8988T (cell line): ENCODE measurements around the gene GNB5.

ENCODE experiments used
- DNase-seq: peaks from one replicate; pipeline ENCODE4 v3.0.0; 2011

GNB5 gene

DNA sequence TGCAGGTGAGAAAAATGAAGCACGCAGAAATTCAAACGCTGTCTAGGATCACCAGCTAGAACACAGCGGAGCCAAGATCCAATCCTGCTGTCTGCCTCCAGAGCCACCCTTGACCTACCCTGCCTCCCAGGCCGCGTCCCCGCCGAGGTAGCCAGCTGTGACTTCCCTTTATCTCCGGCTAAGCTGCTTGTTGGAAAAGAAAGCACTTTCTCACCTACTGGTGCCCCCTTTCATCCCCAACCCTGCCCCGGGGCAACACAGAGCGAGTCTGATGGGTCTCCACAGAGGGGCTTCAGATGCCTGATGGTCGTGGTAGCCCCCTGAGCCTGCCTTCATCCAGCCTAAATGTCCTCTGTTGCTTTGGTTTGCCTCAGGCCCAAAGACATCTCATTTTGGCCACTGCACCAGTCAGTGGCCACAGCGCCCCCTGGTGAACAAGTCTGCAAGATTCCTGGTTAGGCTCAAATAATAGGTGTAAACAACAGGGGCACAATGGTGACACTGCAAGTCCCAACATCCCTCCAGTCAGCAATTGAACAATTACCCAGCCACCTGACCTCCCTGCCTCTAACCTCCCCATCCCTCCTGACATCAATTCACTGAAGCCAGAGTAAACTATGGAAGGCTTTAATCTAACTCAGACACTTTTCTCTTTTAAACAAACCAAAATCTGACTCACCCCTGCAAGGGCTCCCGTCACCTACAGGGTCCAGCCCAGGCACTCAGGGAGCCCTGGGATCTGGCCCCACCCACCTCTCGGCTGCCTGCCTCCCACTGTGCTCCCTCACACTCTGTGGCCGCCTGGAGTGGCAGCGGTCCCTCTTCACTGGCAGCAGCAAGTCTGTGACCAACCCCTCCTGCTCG, 51.4 kb downstream of the GNB5 start:
- peak; percentile 66 for DNase-seq

DNA sequence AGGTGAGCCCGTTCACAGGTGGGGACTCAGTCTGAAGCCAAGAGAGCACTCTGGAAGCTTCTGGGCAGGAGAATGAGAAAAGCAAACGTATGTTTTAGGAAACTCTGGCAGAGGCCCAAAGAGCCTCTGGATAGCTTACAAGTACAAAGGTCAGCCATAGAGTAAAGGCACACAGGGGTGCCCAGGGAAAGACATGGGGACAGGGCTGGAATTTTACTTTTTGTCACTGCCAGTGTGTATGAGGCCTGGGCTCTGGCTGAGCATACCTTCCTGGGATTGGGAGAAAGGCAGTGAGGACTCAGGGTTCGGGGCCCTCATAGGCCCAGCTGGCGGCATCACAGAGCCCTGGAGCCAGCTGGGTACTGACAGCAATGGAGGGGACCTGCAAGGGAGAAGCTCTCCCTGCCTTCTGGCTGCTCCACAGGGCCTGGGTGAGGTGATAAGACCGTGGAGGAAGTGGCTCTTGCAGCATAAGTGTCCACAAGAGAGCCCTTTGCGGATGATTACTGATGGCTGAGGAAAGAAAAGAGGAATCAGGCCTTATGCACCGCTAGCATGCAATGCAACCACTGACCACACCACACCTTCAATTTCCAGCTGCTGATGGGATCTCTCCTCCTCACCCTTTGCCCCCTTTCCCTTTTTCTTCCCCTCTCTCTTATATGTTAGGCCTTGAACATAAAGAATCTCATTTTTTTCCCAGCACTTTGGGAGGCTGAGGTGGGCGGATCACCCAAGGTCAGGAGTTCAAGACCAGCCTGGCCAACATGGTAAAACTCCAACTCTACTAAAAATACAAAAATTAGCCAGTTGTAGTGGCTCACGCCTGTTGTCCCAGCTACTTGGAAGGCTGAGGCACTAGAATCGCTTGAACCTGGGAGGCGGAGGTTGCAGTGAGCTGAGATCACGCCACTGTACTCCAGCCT, 53.5 kb downstream of the GNB5 start:
- no peak for DNase-seq

- no peak for DNase-seq
Measured at GRCh38 chr15:52136442-52136980, 54.7 kb downstream of the GNB5 start.

DNA sequence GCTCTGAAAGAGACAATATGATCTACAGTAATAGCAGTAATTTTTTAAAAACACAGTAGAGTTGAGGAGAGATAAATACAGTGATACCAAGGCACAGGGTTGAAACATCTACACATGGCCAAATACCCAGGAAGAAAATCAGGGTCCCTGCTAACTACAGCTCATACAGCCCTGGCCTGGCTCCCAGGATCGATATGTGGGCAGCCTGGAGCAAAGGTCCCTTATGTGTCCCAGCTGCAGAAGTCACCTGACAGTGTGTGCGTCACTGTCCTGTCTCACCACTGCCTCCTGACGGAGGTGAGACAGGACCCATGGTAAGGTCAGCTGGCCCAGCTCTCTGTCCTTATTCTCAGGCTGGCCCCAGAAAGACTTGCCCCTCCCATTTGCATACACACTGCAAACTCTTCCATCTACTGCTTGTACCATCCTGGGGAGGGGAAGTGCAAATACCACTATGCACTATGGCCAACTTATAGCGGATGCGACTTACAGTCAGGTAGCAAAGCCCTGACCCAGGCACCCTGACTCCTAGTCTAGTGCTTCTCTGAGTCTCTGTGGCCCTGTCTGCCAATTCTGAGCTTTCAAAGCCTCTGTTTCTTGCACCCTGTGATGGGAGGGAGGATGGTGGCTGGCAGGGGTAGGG, 56.6 kb downstream of the GNB5 start:
- no peak for DNase-seq

GRCh38 chr15:52133510-52134220, 57.5 kb downstream of the GNB5 start:
- no peak for DNase-seq

DNA sequence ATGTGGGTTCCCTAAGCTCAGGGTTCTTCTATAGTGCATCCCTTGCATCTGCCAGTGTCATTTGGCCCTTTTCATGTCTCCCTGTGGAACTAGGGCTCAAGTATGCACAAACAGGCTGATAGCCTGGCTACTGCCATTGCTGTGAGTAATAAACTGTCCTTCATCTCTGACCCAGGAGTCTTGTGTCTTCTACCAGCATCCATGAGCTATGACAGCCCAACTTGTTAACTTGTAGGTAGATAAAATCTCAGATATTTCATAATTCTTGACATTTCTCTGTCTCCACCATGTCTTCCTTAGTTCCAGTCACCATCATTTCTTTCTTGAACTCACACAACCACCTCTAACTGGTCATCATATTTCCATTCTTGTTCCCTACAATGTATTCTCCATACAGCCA, 59.1 kb downstream of the GNB5 start:
- no peak for DNase-seq

- DNase-seq: no peak
Measured at GRCh38 chr15:52128568-52128967, 62.6 kb downstream of the GNB5 start.

- DNase-seq: no peak
Measured at GRCh38 chr15:52124270-52124880, 66.8 kb downstream of the GNB5 start.

- no peak for DNase-seq
Measured at GRCh38 chr15:52121896-52122295, 69.3 kb downstream of the GNB5 start.

DNA sequence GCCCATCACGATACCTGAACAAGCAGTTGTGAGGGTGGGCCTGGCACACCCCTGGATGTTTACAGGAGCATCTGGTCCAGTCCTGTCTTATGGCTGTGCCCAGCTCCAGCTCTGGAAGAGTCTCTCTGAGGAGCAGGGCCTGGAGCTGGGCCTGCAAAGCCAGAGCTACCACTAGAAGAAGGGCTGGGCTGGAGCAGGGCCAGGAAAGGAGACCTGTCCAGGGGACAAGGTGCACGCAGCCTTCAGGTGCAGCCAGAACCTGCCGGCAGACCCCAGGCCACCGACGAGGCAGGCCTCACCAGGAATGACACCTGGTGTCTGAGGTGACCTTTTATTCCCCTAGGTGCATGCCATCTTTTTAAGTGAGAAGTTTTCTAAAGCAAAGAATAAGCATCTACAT, 70.2 kb downstream of the GNB5 start:
- no peak for DNase-seq

- no peak for DNase-seq
Measured at GRCh38 chr15:52120488-52120887, 70.7 kb downstream of the GNB5 start.

DNA sequence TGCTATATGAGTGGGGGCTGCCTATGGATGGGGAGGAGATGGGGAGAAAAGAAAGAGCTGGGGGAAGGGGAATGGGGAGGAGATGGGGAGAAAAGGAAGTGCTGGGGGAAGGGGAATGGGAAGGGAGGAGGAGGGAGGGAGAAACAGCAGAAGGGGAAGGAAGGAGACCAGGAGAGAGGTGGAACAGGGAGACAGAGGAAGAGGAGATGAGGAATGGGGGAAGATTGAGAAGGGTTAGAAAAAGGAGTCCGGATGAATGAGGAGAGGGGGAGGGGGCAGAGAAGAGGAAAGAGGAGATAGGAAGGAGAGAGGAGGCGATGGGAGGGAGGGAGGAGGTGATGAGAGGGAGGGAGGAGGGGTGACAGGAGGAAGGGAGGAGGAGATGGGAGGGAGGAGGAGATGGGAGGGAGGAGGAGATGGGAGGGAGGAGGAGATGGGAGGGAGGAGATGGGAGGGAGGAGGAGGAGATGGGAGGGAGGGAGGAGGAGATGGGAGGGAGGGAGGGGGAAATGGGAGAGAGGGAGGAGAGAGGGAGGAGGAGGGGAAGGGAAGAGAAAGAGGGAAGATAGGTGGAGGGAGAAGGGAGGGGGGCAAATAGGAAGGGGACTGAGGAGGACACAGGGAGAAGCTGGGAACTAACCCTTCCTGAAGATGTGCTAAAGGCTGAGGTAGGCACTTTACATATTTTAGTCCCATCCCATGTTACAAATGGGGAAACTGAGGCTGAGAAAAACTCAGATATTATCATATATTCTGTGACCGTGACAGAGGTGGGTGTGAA, 72.0 kb downstream of the GNB5 start:
- DNase-seq: no peak

GRCh38 chr15:52117549-52117948, 73.6 kb downstream of the GNB5 start:
- no peak for DNase-seq

DNA sequence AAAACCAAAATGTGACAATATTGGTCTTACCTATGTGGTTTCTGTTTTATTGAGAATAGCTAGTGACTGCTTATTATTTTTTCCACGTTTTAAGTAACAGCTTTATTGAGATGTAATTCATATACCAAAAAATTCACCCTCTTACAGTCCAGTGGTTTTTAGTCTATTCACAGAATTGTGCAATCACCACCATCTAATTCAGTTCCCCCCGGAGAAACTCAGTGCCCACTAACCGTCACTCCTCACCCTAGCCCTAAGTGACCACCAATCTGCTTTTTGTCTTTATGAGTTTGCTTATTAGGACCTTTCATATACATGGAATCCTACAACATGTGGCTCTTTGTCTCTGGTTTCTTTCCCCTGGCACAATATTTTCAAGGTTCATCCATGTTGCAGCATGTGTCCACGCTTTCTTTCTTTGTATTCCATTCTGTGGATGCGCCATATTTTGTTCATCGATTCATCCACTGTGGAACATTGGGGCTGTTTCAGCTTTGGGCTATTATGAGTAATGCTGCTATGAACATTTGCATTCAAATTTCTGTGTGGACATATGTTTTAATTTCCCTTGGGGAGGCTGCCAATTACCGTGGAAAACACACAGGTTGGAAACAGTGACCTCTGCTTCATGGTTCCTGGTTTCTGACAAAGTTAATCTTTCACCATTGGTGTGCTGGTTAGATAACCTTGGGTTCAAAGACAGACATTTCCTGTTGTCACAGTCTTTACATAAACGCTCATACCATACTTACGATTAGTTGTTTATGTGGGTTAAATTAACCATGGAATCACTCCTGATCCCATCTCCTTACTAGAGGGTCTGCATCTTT, 75.4 kb downstream of the GNB5 start:
- no peak for DNase-seq

DNA sequence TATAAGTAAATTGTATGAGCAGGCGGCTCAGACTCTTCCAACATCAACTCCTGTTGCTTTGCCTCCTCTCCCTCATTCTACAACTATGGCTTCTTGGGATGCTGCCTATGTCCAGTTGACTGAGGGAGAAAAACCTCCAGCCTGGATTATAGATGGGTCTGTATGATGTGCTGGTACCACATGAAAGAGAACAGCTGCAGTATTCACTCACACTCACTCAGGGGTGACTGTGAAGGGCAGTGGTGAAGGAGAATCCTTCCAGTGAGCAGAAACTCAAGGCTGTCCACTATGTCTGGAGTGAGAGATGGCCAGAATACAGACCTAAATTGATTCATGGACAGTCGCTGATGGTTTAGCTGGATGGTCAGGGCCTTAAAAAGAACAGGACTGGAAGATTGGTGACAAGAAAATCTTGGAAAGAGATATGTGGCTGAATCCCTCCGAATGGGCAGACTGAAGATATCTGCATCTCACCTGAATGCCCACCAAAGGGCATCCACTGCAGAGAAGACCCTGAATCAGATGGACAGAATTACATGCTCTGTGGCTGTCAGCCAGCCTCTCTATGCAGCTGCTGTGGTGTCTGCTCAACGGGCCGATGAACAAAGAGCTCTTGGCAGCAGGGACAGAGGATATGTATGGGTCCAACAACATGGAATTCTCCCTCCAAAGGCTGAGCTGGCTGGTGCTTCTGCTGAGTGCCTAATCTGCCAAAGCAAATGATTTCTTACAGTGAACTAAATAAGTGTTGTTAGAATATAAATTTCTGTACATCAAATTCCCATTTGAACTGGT, 76.7 kb downstream of the GNB5 start:
- no peak for DNase-seq

GRCh38 chr15:52113708-52114107, 77.5 kb downstream of the GNB5 start:
- DNase-seq: no peak

DNA sequence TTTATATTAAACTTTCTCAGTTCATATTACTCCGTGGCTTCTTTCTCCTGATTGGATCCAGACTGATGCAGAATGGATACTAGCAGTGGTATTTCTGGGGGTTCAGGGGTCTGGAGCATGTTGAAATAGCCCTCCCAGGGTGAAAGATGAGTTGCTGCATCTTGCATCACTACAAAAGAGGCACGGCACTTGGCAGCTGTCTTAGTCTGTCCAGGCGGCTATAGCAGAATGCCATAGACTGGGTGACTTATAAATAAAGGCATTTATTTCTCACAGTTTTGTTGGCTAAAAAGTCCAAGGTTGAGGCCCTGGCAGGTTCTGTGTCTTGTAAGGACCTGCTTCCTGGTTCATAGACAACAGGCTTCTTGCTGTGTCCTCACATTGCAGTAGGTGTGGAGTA, 78.0 kb downstream of the GNB5 start:
- no peak for DNase-seq

DNA sequence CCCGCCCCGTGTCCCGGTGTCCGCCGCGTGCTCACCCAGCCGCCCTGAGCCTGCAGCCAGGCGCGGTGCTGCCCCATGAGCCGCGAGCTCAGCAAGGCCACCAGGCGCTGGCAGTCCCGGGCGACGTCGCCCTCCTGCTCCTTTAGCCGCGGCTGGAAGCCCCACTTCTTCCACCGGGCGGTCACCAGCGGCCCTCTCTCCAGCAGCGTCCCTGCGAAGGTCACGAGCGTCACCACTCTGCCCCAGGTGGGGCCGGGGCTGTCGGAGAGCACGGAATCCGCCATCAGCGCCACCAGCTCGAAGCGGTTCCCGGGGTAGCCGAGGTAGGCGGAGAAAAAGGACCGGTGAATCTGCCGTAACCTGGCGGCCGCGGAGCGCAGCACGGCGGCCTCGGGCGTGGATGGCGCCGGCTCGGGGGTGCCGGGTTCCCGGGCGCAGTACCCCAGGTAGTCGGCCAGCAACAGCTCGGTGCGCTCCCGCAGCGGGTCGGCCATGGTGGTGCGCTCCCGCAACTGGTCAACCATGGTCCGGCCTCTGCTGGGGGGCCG, 78.9 kb downstream of the GNB5 start:
- no peak for DNase-seq
